Mammary epithelial cell (primary cell): ENCODE data around the gene FRMD8.

ENCODE experiments used
- CTCF ChIP-seq, 2 donors: IDR thresholded peaks in 1 of 2; conservative IDR thresholded peaks in 1 of 2; 2 replicates each; pipeline ENCODE4 v1.5.1; 2011 to 2012; ENCODE audit warnings: inconsistent platforms in 2 of 2, low read length in 2 of 2, mild to moderate bottlenecking in 2 of 2, control low read depth in 1 of 2, low read depth in 1 of 2; ENCODE audit not compliant: insufficient read depth in 1 of 2; ENCODE audit errors: extremely low read depth in 1 of 2
- EZH2 ChIP-seq: IDR thresholded peaks from 2 replicates; pipeline ENCODE4 v1.6.1; 2012; ENCODE audit warnings: low read length, inconsistent platforms, borderline replicate concordance

GRCh38 chr11:65375012-65375411 is 11.4 kb upstream of the FRMD8 start:
- TF ChIP-seq CTCF (conservative IDR thresholded peaks at IDR 0.05 in 1 of 2, IDR thresholded peaks at IDR 0.05 in 1 of 2; ENCODE audit: extremely low read depth in 1 of 2, insufficient read depth in 1 of 2, low read depth in 1 of 2, low read length in 2 of 2) (no peak), EZH2 (no peak)
